Measurements from ENCODE around the gene FREM1.

Gene FREM1

GRCh38 chr9:14895806-14896205 is 14.4 kb downstream of the FREM1 start:
- no peak for DNase-seq (ENCODE audit: extremely low spot score)
- POLR2A ChIA-PET: no interaction called here
- TF ChIP-seq HDGF (IDR thresholded peaks at IDR 0.05; ENCODE audit: borderline replicate concordance) (no peak), L3MBTL2 (conservative IDR thresholded peaks at IDR 0.05) (no peak), SP1 (IDR thresholded peaks at IDR 0.05) (no peak)
- CTCF ChIA-PET: no interaction called here

GRCh38 chr9:14893280-14893679 is 16.9 kb downstream of the FREM1 start:
- DNase-seq (ENCODE audit: extremely low spot score): no peak
- ChIA-PET CTCF (no interaction called here), POLR2A (no interaction called here)
- TF ChIP-seq L3MBTL2 (conservative IDR thresholded peaks at IDR 0.05) (no peak), ZNF384 (IDR thresholded peaks at IDR 0.05) (no peak)

GRCh38 chr9:14891332-14891731 is 18.9 kb downstream of the FREM1 start:
- ChIA-PET CTCF (no interaction called here), POLR2A (no interaction called here)
- no peak for TF ChIP-seq CTBP1 (IDR thresholded peaks at IDR 0.05; ENCODE audit: borderline replicate concordance)
- no peak for TF ChIP-seq FOXK2 (IDR thresholded peaks at IDR 0.05)
- no peak for TF ChIP-seq ELF4 (IDR thresholded peaks at IDR 0.05)
- no peak for TF ChIP-seq ARNT (IDR thresholded peaks at IDR 0.05)
- no peak for TF ChIP-seq FOXA1 (IDR thresholded peaks at IDR 0.05)
- no peak for TF ChIP-seq ZNF384 (IDR thresholded peaks at IDR 0.05)
- DNase-seq (ENCODE audit: extremely low spot score): no peak

- POLR2A ChIA-PET: no interaction called here
- TF ChIP-seq SP1 (IDR thresholded peaks at IDR 0.05): no peak
- no peak for TF ChIP-seq ARNT (IDR thresholded peaks at IDR 0.05)
- TF ChIP-seq FOXK2 (IDR thresholded peaks at IDR 0.05): no peak
- TF ChIP-seq ZNF384 (IDR thresholded peaks at IDR 0.05): no peak
- no peak for TF ChIP-seq CTBP1 (IDR thresholded peaks at IDR 0.05; ENCODE audit: borderline replicate concordance)
- TF ChIP-seq HDGF (IDR thresholded peaks at IDR 0.05; ENCODE audit: borderline replicate concordance): no peak
- no peak for TF ChIP-seq FOXA1 (IDR thresholded peaks at IDR 0.05)
- TF ChIP-seq L3MBTL2 (conservative IDR thresholded peaks at IDR 0.05): no peak
- TF ChIP-seq PKNOX1 (IDR thresholded peaks at IDR 0.05): no peak
- TF ChIP-seq TARDBP (IDR thresholded peaks at IDR 0.05): no peak
- no peak for TF ChIP-seq LEF1 (IDR thresholded peaks at IDR 0.05; ENCODE audit: borderline replicate concordance)
- TF ChIP-seq BHLHE40 (IDR thresholded peaks at IDR 0.05; ENCODE audit: borderline replicate concordance): no peak
- no peak for TF ChIP-seq NFRKB (IDR thresholded peaks at IDR 0.05)
- no peak for TF ChIP-seq SUZ12 (IDR thresholded peaks at IDR 0.05)
- TF ChIP-seq ELF4 (IDR thresholded peaks at IDR 0.05): no peak
- no peak for TF ChIP-seq FOXM1 (IDR thresholded peaks at IDR 0.05; ENCODE audit: borderline replicate concordance)
- CTCF ChIA-PET: interaction anchor here (0.7 kb wide), 1 partner anchor 1641 kb away, joined by 3 read pairs; no protein-coding TSS in a partner anchor
- no peak for DNase-seq (ENCODE audit: extremely low spot score)
Observed at GRCh38 chr9:14889451-14889850, 20.8 kb downstream of the FREM1 start.

- ChIA-PET CTCF (no interaction called here), POLR2A (no interaction called here)
Observed at GRCh38 chr9:14888875-14889274, 21.4 kb downstream of the FREM1 start.

GRCh38 chr9:14888272-14888671 is 22.0 kb downstream of the FREM1 start:
- POLR2A ChIA-PET: no interaction called here
- CTCF ChIA-PET: no interaction called here
- TF ChIP-seq CTBP1 (IDR thresholded peaks at IDR 0.05; ENCODE audit: borderline replicate concordance): no peak
- TF ChIP-seq BHLHE40 (IDR thresholded peaks at IDR 0.05; ENCODE audit: borderline replicate concordance): no peak
- TF ChIP-seq HDGF (IDR thresholded peaks at IDR 0.05; ENCODE audit: borderline replicate concordance): no peak
- TF ChIP-seq FOXM1 (IDR thresholded peaks at IDR 0.05; ENCODE audit: borderline replicate concordance): no peak
- no peak for TF ChIP-seq ARNT (IDR thresholded peaks at IDR 0.05)
- TF ChIP-seq TARDBP (IDR thresholded peaks at IDR 0.05): no peak
- TF ChIP-seq FOXA1 (IDR thresholded peaks at IDR 0.05): no peak
- TF ChIP-seq SP1 (IDR thresholded peaks at IDR 0.05): no peak
- no peak for TF ChIP-seq PKNOX1 (IDR thresholded peaks at IDR 0.05)
- no peak for TF ChIP-seq LEF1 (IDR thresholded peaks at IDR 0.05; ENCODE audit: borderline replicate concordance)
- TF ChIP-seq L3MBTL2 (conservative IDR thresholded peaks at IDR 0.05): no peak
- no peak for TF ChIP-seq NFRKB (IDR thresholded peaks at IDR 0.05)
- no peak for TF ChIP-seq FOXK2 (IDR thresholded peaks at IDR 0.05)
- no peak for TF ChIP-seq ZNF384 (IDR thresholded peaks at IDR 0.05)
- TF ChIP-seq SUZ12 (IDR thresholded peaks at IDR 0.05): no peak
- no peak for TF ChIP-seq ELF4 (IDR thresholded peaks at IDR 0.05)
- DNase-seq (ENCODE audit: extremely low spot score): no peak

More at GRCh38 chr9:14888875-14889274, 21.4 kb downstream of the FREM1 start:
- TF ChIP-seq SP1 (IDR thresholded peaks at IDR 0.05) (no peak), CTBP1 (IDR thresholded peaks at IDR 0.05; ENCODE audit: borderline replicate concordance) (no peak), PKNOX1 (IDR thresholded peaks at IDR 0.05) (no peak), HDGF (IDR thresholded peaks at IDR 0.05; ENCODE audit: borderline replicate concordance) (no peak), BHLHE40 (IDR thresholded peaks at IDR 0.05; ENCODE audit: borderline replicate concordance) (no peak), ZNF384 (IDR thresholded peaks at IDR 0.05) (no peak), FOXA1 (IDR thresholded peaks at IDR 0.05) (no peak), FOXK2 (IDR thresholded peaks at IDR 0.05) (no peak), ARNT (IDR thresholded peaks at IDR 0.05) (no peak), NFRKB (IDR thresholded peaks at IDR 0.05) (no peak), ELF4 (IDR thresholded peaks at IDR 0.05) (no peak), FOXM1 (IDR thresholded peaks at IDR 0.05; ENCODE audit: borderline replicate concordance) (no peak), SUZ12 (IDR thresholded peaks at IDR 0.05) (no peak), L3MBTL2 (conservative IDR thresholded peaks at IDR 0.05) (no peak), LEF1 (IDR thresholded peaks at IDR 0.05; ENCODE audit: borderline replicate concordance) (no peak), TARDBP (IDR thresholded peaks at IDR 0.05) (no peak)
- no peak for DNase-seq (ENCODE audit: extremely low spot score)

GRCh38 chr9:14887149-14887548 is 23.1 kb downstream of the FREM1 start:
- DNase-seq (ENCODE audit: extremely low spot score): peak; percentile 22
- 0 out of 2 replicates have a peak, but pooled peaks have one; percentile 0 for TF ChIP-seq PKNOX1 (IDR thresholded peaks at IDR 0.05)
- no peak for TF ChIP-seq ELF4 (IDR thresholded peaks at IDR 0.05)
- ChIA-PET POLR2A (no interaction called here), CTCF (no interaction called here)

All from HEK293T (cell line).